ENCODE measurements around the gene ATP4A. TPM values are rescaled to one million over a fixed set of nuclear protein-coding genes. Genes with fewer than 3 reads are reported as not detected.

The ATP4A gene
- polyA plus RNA-seq, 1 donor from 2014 or later = not detected

GRCh38 chr19:35500611-35501010 lies 62.8 kb downstream of the ATP4A start:
- Histone ChIP-seq H3K4me3 (ENCODE audit: low read length) (no peak overlapping the region), H3K9me3 (ENCODE audit: low read length) (no peaks in the 10 kb centered on the region), H3K36me3 (ENCODE audit: insufficient read depth, low read length) (no peaks in the 10 kb centered on the region), H2AFZ (ENCODE audit: low read depth, low read length) (no peak overlapping the region), H3K79me2 (replicated peaks; ENCODE audit: insufficient read depth, low read length) (no peaks in the 10 kb centered on the region), H3K27me3 (ENCODE audit: insufficient read depth, low read depth, low read length) (no peaks in the 10 kb centered on the region), H4K20me1 (ENCODE audit: insufficient read depth) (no peaks in the 10 kb centered on the region), H3K9me2 (ENCODE audit: insufficient read depth, low read length) (no peaks in the 10 kb centered on the region), H3F3A (ENCODE audit: insufficient read depth, low read length, poor library complexity, severe bottlenecking) (no peaks in the 10 kb centered on the region), H3K4me2 (ENCODE audit: low read length) (no peak overlapping the region), H3K9ac (ENCODE audit: low read length) (no peak overlapping the region), H3K27ac (ENCODE audit: low read length) (no peak overlapping the region)
- TF ChIP-seq MXI1 (conservative IDR thresholded peaks at IDR 0.05; ENCODE audit: poor library complexity, severe bottlenecking) = no peak
- TF ChIP-seq, protein P1, sequence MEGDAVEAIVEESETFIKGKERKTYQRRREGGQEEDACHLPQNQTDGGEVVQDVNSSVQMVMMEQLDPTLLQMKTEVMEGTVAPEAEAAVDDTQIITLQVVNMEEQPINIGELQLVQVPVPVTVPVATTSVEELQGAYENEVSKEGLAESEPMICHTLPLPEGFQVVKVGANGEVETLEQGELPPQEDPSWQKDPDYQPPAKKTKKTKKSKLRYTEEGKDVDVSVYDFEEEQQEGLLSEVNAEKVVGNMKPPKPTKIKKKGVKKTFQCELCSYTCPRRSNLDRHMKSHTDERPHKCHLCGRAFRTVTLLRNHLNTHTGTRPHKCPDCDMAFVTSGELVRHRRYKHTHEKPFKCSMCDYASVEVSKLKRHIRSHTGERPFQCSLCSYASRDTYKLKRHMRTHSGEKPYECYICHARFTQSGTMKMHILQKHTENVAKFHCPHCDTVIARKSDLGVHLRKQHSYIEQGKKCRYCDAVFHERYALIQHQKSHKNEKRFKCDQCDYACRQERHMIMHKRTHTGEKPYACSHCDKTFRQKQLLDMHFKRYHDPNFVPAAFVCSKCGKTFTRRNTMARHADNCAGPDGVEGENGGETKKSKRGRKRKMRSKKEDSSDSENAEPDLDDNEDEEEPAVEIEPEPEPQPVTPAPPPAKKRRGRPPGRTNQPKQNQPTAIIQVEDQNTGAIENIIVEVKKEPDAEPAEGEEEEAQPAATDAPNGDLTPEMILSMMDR (IDR thresholded peaks at IDR 0.05; ENCODE audit: poor library complexity, severe bottlenecking) = no peak
- TF ChIP-seq POLR2AphosphoS5 (IDR thresholded peaks at IDR 0.05) = no peak
- no peak for TF ChIP-seq EP300 (conservative IDR thresholded peaks at IDR 0.05; ENCODE audit: poor library complexity, severe bottlenecking)

Other genes starting within 250 kb of the ATP4A start
- gene CD22, start 234.5 kb downstream of the ATP4A start, polyA plus RNA-seq = not detected in 2 replicates
- gene FFAR1, start 215.8 kb downstream of the ATP4A start, polyA plus RNA-seq = not detected in 2 replicates
- not detected in 2 replicates for gene FFAR3, start 205.2 kb downstream of the ATP4A start, polyA plus RNA-seq
- gene GPR42, start 192.6 kb downstream of the ATP4A start, polyA plus RNA-seq = not detected in 2 replicates
- gene FFAR2, start 115.4 kb downstream of the ATP4A start, polyA plus RNA-seq = not detected in 2 replicates
- not detected in 2 replicates for gene KRTDAP, start 73.2 kb downstream of the ATP4A start, polyA plus RNA-seq
- not detected in 2 replicates for gene DMKN, start 50.0 kb downstream of the ATP4A start, polyA plus RNA-seq
- gene SBSN, start 35.3 kb downstream of the ATP4A start, polyA plus RNA-seq = not detected in 2 replicates
- not detected in 2 replicates for gene GAPDHS, start 30.2 kb downstream of the ATP4A start, polyA plus RNA-seq
- gene TMEM147, start 18.0 kb downstream of the ATP4A start, polyA plus RNA-seq = 106 and 108 TPM in 2 replicates
- gene PMIS2, start 22.5 kb upstream of the ATP4A start, polyA plus RNA-seq = not detected in 2 replicates
- 13.1 and 14.4 TPM in 2 replicates for gene HAUS5, start 49.1 kb upstream of the ATP4A start, polyA plus RNA-seq
- 58.5 and 73.5 TPM in 2 replicates for gene RBM42, start 65.4 kb upstream of the ATP4A start, polyA plus RNA-seq
- 0.58 TPM in 1 of 2 replicates, not detected in the other for gene ETV2, start 78.1 kb upstream of the ATP4A start, polyA plus RNA-seq
- gene COX6B1, start 84.7 kb upstream of the ATP4A start, polyA plus RNA-seq = 860 and 1,013 TPM in 2 replicates
- 0.26 TPM in 1 of 2 replicates, not detected in the other for gene UPK1A, start 102.9 kb upstream of the ATP4A start, polyA plus RNA-seq
- gene ZBTB32, start 140.9 kb upstream of the ATP4A start, polyA plus RNA-seq = not detected in 2 replicates
- 9.0 and 15.8 TPM in 2 replicates for gene KMT2B, start 154.3 kb upstream of the ATP4A start, polyA plus RNA-seq
- gene IGFLR1, start 178.8 kb upstream of the ATP4A start, polyA plus RNA-seq = 4.6 and 7.2 TPM in 2 replicates
- 54.7 and 57.0 TPM in 2 replicates for gene U2AF1L4, start 181.8 kb upstream of the ATP4A start, polyA plus RNA-seq
- 46.2 and 46.7 TPM in 2 replicates for gene PSENEN, start 182.0 kb upstream of the ATP4A start, polyA plus RNA-seq
- gene LIN37, start 184.9 kb upstream of the ATP4A start, polyA plus RNA-seq = 25.7 and 37.2 TPM in 2 replicates
- gene HSPB6, start 193.4 kb upstream of the ATP4A start, polyA plus RNA-seq = not detected in 2 replicates
- 1.2 and 1.5 TPM in 2 replicates for gene PROSER3, start 194.5 kb upstream of the ATP4A start, polyA plus RNA-seq
- gene ARHGAP33, start 211.9 kb upstream of the ATP4A start, polyA plus RNA-seq = 20.5 and 46.0 TPM in 2 replicates
- gene PRODH2, start 249.2 kb upstream of the ATP4A start, polyA plus RNA-seq = not detected in 2 replicates